Measurements from ENCODE around the gene PGP. TPM values are rescaled to one million over a fixed set of nuclear protein-coding genes. Genes with fewer than 3 reads are reported as not detected.
A peak's percentile ranks its signal among the peaks of the same experiment; 100 is the strongest.

The PGP gene
- total RNA-seq, 1 donor from 2014 or later: 15.7 TPM

DNA sequence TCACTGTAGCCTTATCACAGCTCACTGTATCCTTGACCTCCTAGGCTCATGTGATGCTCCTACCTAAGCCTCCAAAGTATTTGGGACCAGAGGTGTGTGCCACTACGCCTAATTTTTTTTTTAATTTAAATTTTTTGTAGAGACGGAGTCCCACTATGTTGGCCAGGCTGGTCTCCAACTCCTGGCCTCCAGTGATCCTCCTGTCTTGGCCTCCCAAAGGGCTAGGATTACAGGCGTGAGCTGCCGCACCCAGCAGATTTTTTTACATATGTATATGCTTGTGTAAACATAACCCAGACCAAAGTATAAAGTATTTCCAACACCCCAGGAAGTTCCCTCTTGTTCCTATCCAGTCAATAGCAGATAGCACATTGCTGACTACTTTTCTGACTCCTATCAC lies 1.7 kb upstream of the PGP start:
- Histone ChIP-seq H3K4me3 (ENCODE audit: low read depth, low read length) (no peak overlapping the region), H3K36me3 (ENCODE audit: control insufficient read depth, insufficient read depth, low read length) (peaks cover 5% of the 10 kb centered on the region), H3K27me3 (ENCODE audit: control insufficient read depth, insufficient read depth, low read length) (no peaks in the 10 kb centered on the region)
- no peak for DNase-seq (ENCODE audit: low read depth)
- TF ChIP-seq, protein P1, sequence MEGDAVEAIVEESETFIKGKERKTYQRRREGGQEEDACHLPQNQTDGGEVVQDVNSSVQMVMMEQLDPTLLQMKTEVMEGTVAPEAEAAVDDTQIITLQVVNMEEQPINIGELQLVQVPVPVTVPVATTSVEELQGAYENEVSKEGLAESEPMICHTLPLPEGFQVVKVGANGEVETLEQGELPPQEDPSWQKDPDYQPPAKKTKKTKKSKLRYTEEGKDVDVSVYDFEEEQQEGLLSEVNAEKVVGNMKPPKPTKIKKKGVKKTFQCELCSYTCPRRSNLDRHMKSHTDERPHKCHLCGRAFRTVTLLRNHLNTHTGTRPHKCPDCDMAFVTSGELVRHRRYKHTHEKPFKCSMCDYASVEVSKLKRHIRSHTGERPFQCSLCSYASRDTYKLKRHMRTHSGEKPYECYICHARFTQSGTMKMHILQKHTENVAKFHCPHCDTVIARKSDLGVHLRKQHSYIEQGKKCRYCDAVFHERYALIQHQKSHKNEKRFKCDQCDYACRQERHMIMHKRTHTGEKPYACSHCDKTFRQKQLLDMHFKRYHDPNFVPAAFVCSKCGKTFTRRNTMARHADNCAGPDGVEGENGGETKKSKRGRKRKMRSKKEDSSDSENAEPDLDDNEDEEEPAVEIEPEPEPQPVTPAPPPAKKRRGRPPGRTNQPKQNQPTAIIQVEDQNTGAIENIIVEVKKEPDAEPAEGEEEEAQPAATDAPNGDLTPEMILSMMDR (IDR thresholded peaks at IDR 0.05; ENCODE audit: insufficient read depth, low read length, poor library complexity, severe bottlenecking): no peak

DNA sequence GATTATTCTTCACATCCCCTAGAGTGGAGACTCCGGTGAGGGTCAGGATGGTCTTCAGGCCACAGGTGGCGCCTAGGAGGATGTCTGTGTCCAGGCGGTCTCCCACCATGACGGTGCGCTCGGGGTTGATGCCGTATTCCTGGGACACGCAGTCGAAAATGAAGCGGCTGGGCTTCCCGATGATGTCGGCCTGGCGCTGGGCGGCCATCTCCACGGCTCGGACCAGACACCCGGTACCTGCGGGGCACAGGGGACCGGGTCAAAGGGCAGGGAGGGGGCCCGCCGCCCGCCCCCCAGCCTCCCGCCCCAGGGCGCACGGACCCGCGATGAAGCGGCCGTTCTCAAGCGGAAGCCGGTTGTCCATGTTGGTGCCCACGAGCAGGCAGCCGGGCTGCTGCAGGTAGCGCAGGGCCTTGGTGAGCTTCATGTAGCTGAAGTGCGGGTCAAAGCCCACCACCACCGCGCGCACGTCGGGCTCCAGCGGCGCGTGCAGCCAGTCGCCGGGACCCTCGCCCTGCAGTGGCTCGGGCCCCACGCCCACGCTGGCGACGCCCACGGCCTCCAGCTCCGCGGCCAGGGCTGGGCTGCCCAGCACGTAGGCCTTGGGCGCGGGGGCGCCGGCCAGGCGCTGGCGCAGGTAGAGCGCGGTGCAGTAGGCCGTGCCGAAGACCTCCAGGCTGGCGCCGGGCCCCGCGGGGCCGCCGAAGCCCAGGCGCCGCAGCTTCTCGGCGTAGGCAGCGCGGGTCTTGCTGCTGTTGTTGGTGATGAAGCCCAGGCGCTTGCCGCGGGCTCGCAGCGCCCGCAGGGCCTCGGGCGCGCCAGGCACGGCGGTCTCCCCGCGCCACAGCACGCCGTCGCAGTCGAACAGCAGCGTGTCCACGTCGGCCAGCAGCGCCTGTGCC lies 572 bp downstream of the PGP start:
- H3K36me3 ChIP-seq (ENCODE audit: control insufficient read depth, insufficient read depth, low read length): peaks cover 5% of the 10 kb centered on the region
- TF ChIP-seq, protein P1 (IDR thresholded peaks at IDR 0.05; ENCODE audit: insufficient read depth, low read length, poor library complexity, severe bottlenecking): no peak
- H3K4me3 ChIP-seq (ENCODE audit: low read depth, low read length): peak overlapping the region; percentile 48
- DNase-seq (ENCODE audit: low read depth): no peak
- no peaks in the 10 kb centered on the region for H3K27me3 ChIP-seq (ENCODE audit: control insufficient read depth, insufficient read depth, low read length)

DNA sequence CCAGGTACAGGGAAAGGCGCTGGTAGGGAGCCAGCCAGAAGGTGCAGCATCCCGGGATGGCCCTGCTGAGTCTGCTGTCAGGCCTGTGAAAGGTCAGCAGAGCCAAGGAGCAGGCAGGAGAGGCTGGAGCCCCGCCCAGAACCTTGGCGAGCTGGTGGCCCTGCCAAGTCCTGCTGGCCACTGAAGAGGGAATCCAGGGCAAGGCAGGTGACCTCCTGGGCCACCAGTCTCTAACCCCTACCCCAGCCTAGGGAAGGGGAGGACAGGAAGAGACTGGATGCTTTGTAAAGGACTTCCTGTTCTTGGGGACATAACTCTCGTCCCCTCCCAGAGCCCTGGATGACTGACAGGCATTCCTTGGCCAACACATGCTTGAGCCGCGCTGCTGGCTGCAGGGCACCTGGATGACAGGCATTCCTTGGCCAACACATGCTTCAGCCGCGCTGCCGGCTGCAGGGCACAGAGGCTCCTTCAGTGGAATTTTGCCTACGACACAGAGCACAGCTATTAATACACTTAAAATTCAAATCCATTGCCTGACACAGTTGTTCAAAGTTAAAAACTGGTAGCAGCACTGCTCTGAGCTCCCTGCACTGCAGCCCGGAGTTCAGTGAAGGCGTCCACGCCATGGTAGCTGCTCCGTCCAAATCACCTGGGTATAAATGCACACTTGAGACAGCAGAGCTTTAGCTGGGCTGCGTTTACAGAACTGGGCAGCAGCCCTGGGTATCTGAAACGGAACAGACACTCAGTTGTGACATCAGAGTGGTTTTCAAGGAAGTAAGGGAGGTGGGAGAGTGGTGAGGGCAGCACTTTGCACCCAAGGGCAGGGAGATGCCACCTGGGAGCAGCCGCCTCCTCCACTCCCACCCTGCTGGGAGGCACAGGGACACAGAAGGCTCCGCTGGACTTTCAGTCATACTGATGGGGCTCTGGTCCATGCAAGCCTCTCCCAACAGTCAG lies 2.0 kb downstream of the PGP start:
- no peak for DNase-seq (ENCODE audit: low read depth)
- Histone ChIP-seq H3K4me3 (ENCODE audit: low read depth, low read length) (peak overlapping the region; percentile 48), H3K36me3 (ENCODE audit: control insufficient read depth, insufficient read depth, low read length) (peaks cover 5% of the 10 kb centered on the region), H3K27me3 (ENCODE audit: control insufficient read depth, insufficient read depth, low read length) (no peaks in the 10 kb centered on the region)
- TF ChIP-seq, protein P1 (IDR thresholded peaks at IDR 0.05; ENCODE audit: insufficient read depth, low read length, poor library complexity, severe bottlenecking): no peak

DNA sequence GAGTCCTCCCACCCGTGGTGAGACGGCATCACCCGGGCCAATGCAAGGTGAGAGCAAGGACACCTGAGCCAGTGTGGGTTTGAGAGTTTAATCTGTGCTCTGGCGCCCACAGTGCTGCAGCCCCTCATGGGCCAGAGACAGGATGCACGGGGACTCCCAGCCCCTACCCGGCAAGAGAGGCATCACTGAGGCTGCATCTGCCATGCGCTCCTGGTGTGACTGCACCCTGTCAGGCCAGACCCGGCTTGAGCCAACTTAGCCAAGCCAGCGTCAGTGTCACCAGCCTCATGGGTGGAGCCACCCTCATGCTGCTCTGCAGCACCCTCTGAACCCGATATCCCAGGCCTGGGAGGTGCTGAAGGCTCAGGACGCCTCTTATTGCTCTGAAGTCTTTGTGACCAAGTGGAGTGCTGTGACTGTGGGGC lies 2.7 kb downstream of the PGP start:
- DNase-seq (ENCODE audit: low read depth): no peak
- H3K27me3 ChIP-seq (ENCODE audit: control insufficient read depth, insufficient read depth, low read length): no peaks in the 10 kb centered on the region
- H3K36me3 ChIP-seq (ENCODE audit: control insufficient read depth, insufficient read depth, low read length): peaks cover 5% of the 10 kb centered on the region
- TF ChIP-seq, protein P1 (IDR thresholded peaks at IDR 0.05; ENCODE audit: insufficient read depth, low read length, poor library complexity, severe bottlenecking): no peak
- no peak overlapping the region for H3K4me3 ChIP-seq (ENCODE audit: low read depth, low read length)

DNA sequence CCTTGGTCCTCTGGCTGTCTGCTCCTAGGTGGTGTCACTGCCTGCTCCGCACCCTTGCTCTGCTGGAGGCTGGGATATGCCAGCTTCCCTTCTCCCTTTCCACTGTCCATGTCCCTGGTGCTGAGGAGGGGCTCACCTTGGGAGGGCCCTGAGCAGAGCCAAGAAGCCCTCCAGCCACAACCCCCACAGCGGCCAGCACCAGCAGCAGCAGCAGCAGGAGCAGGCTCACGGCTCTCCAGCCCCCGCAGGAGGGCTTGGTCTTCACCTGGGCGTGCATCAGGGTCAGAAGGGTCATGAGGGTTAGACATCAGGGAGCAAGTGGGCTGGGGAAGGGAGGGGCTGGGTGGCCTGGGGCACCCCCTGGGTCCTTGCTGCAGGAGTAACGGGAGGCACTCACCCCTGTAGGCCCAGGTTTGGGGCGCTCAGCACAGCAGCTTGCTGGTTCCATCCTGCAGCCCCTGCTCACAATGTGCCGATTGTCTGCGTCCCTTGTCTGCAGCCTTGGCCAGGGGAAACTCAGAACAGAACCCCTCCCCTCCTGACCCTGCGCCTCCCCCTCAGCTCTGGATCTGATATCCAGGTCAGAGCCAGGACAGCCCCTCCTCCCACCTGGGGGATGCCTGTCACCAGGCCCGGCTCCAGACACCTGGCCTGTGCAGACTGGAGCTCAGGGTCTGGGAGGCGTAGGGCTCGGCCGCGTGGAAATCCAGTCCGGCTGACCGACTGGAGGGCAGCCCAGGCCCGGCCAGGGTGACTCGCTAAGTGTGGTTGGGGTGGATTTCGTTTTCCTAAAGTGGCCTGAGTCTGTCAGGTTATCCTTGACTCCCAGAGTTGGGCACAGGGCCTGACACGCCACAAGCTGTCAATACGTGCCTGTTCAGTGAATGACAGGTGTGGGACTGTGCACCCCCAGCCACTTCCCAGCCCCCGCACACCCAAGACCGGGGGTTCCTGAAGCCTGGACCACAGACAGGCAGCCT lies 4.0 kb downstream of the PGP start, which contains the start of gene BRICD5:
Gene BRICD5 (minus strand): TSS at position 478 of the 980 bp plus-strand sequence. CDS start 30 bp downstream, at position 448.
- Histone ChIP-seq H3K27me3 (ENCODE audit: control insufficient read depth, insufficient read depth, low read length) (no peaks in the 10 kb centered on the region), H3K4me3 (ENCODE audit: low read depth, low read length) (no peak within 1 kb of the TSS), H3K36me3 (ENCODE audit: control insufficient read depth, insufficient read depth, low read length) (peaks cover 5% of the 10 kb centered on the region)
- DNase-seq (ENCODE audit: low read depth): no peak
- TF ChIP-seq, protein P1 (IDR thresholded peaks at IDR 0.05; ENCODE audit: insufficient read depth, low read length, poor library complexity, severe bottlenecking): no peak
